SK-N-SH treated with all-trans-retinoic acid at 6 μM for 48 hours (cell line): ENCODE data around the gene RNF144A.

Experiments used
- ATAC-seq: fragments of 200-7000 bp; cut with Tn5 transposase; 3 replicates; pipeline ENCODE4 v1.9.1; 2020; ENCODE audit warnings: mild to moderate bottlenecking, moderate library complexity
- CSDC2 ChIP-seq: fragments of 250-450 bp; sonication (Bioruptor Pico); IDR thresholded peaks from 2 replicates; pipeline ENCODE4 v1.5.0; 2020; ENCODE audit warnings: mild to moderate bottlenecking, moderate library complexity
- ESRRG ChIP-seq: fragments of 250-450 bp; sonication (Bioruptor Pico); IDR thresholded peaks from 2 replicates; pipeline ENCODE4 v1.6.1; 2021; ENCODE audit warnings: mild to moderate bottlenecking
- GLIS3 ChIP-seq: fragments of 250-450 bp; sonication (Bioruptor Pico); IDR thresholded peaks from 2 replicates; pipeline ENCODE4 v1.5.0; 2020; ENCODE audit warnings: mild to moderate bottlenecking, moderate library complexity
- ISL1 ChIP-seq: fragments of 250-450 bp; sonication (Bioruptor Pico); IDR thresholded peaks from 2 replicates; pipeline ENCODE4 v2.1.2; 2022; ENCODE audit warnings: mild to moderate bottlenecking, moderate library complexity
- PPARA ChIP-seq: fragments of 250-450 bp; sonication (Bioruptor Pico); IDR thresholded peaks from 2 replicates; pipeline ENCODE4 v1.5.0; 2020; ENCODE audit warnings: mild to moderate bottlenecking, borderline replicate concordance
- SNAI2 ChIP-seq: fragments of 250-450 bp; sonication (Bioruptor Pico); IDR thresholded peaks from 2 replicates; pipeline ENCODE4 v1.5.0; 2020; ENCODE audit warnings: mild to moderate bottlenecking, moderate library complexity
- TCF4 ChIP-seq: fragments of 250-450 bp; sonication (Bioruptor Pico); IDR thresholded peaks from 2 replicates; pipeline ENCODE4 v1.8.0; 2021; ENCODE audit warnings: mild to moderate bottlenecking, moderate library complexity, borderline replicate concordance
- TOX ChIP-seq: fragments of 250-450 bp; sonication (Bioruptor Pico); IDR thresholded peaks from 2 replicates; pipeline ENCODE4 v1.8.0; 2021; ENCODE audit warnings: mild to moderate bottlenecking, moderate library complexity, borderline replicate concordance
- ZC3H10 ChIP-seq: fragments of 250-450 bp; sonication (Bioruptor Pico); IDR thresholded peaks from 2 replicates; pipeline ENCODE4 v1.5.1; 2021; ENCODE audit warnings: mild to moderate bottlenecking, moderate library complexity
- ZFP3 ChIP-seq: fragments of 250-450 bp; sonication (Bioruptor Pico); IDR thresholded peaks from 2 replicates; pipeline ENCODE4 v1.5.0; 2020; ENCODE audit warnings: mild to moderate bottlenecking, moderate library complexity
- ZFP30 ChIP-seq: fragments of 450-650 bp; formaldehyde crosslinking; IDR thresholded peaks from 2 replicates; pipeline ENCODE4 v1.5.0; 2022; ENCODE audit warnings: mild to moderate bottlenecking, moderate library complexity
- ZNF565 ChIP-seq: fragments of 450-650 bp; formaldehyde crosslinking; conservative IDR thresholded peaks from 2 replicates; pipeline ENCODE4 v1.5.0; 2020; ENCODE audit warnings: low read depth, mild to moderate bottlenecking, moderate library complexity
- ZNF70 ChIP-seq: fragments of 450-650 bp; formaldehyde crosslinking; IDR thresholded peaks from 2 replicates; pipeline ENCODE4 v1.5.0; 2020; ENCODE audit warnings: mild to moderate bottlenecking, moderate library complexity
- ZNF8 ChIP-seq: fragments of 450-650 bp; formaldehyde crosslinking; IDR thresholded peaks from 2 replicates; pipeline ENCODE4 v1.5.0; 2020; ENCODE audit warnings: mild to moderate bottlenecking, moderate library complexity
- TF ChIP-seq, protein P1 (sequence below): fragments of 250-450 bp; sonication (Bioruptor Pico); IDR thresholded peaks from 2 replicates; pipeline ENCODE4 v1.8.0; 2020; ENCODE audit warnings: mild to moderate bottlenecking, moderate library complexity, borderline replicate concordance
- TF ChIP-seq, protein P2 (sequence below): fragments of 250-450 bp; sonication (Bioruptor Pico); IDR thresholded peaks from 2 replicates; pipeline ENCODE4 v1.5.1; 2020; ENCODE audit warnings: low read depth, mild to moderate bottlenecking, moderate library complexity
- TF ChIP-seq, protein P3 (sequence below): fragments of 250-450 bp; sonication (Bioruptor Pico); IDR thresholded peaks from 2 replicates; pipeline ENCODE4 v1.5.0; 2020; ENCODE audit warnings: mild to moderate bottlenecking, moderate library complexity
- TF ChIP-seq, protein P4 (sequence below): fragments of 250-450 bp; sonication (Bioruptor Pico); IDR thresholded peaks from 2 replicates; pipeline ENCODE4 v1.8.0; 2021; ENCODE audit warnings: low read depth, mild to moderate bottlenecking, moderate library complexity, borderline replicate concordance
- TF ChIP-seq, protein P5 (sequence below): fragments of 250-450 bp; sonication (Bioruptor Pico); IDR thresholded peaks from 2 replicates; pipeline ENCODE4 v1.5.1; 2021; ENCODE audit warnings: mild to moderate bottlenecking, moderate library complexity

The RNF144A gene

DNA sequence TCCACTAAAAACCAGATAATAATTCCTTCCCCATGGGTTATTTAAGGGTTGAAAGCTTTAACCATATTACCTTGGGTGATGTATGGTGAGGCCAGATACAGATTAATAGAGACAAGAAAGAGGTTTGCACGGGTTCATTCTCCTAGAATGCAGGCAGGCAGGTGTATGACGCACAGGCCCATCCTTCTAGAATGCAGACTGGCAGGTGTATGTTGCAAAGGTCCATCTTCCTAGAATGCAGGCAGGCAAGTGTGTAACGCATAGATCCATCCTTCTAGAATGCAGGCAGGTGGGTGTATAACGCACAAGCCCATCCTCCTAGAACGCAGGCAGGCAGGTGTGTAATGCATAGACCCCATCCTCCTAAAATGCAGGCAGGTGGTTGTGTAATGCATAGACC, 35.7 kb upstream of the RNF144A start:
- no peak for ATAC-seq
- TF ChIP-seq ZFP3 (CRISPR knock-in tag) (no peak), GLIS3 (CRISPR knock-in tag) (no peak), ZNF70 (CRISPR knock-in tag) (no peak), SNAI2 (CRISPR knock-in tag) (no peak), ZFP30 (CRISPR knock-in tag) (no peak), CSDC2 (CRISPR knock-in tag) (no peak), ZNF565 (CRISPR knock-in tag) (no peak), ZC3H10 (no peak), TCF4 (CRISPR knock-in tag) (no peak), ZNF8 (CRISPR knock-in tag) (no peak)
- TF ChIP-seq, protein P1, sequence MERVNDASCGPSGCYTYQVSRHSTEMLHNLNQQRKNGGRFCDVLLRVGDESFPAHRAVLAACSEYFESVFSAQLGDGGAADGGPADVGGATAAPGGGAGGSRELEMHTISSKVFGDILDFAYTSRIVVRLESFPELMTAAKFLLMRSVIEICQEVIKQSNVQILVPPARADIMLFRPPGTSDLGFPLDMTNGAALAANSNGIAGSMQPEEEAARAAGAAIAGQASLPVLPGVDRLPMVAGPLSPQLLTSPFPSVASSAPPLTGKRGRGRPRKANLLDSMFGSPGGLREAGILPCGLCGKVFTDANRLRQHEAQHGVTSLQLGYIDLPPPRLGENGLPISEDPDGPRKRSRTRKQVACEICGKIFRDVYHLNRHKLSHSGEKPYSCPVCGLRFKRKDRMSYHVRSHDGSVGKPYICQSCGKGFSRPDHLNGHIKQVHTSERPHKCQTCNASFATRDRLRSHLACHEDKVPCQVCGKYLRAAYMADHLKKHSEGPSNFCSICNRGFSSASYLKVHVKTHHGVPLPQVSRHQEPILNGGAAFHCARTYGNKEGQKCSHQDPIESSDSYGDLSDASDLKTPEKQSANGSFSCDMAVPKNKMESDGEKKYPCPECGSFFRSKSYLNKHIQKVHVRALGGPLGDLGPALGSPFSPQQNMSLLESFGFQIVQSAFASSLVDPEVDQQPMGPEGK (CRISPR knock-in tag): no peak
- TF ChIP-seq, protein P2, sequence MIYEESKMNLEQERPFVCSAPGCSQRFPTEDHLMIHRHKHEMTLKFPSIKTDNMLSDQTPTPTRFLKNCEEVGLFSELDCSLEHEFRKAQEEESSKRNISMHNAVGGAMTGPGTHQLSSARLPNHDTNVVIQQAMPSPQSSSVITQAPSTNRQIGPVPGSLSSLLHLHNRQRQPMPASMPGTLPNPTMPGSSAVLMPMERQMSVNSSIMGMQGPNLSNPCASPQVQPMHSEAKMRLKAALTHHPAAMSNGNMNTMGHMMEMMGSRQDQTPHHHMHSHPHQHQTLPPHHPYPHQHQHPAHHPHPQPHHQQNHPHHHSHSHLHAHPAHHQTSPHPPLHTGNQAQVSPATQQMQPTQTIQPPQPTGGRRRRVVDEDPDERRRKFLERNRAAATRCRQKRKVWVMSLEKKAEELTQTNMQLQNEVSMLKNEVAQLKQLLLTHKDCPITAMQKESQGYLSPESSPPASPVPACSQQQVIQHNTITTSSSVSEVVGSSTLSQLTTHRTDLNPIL (CRISPR knock-in tag): no peak
- TF ChIP-seq, protein P3, sequence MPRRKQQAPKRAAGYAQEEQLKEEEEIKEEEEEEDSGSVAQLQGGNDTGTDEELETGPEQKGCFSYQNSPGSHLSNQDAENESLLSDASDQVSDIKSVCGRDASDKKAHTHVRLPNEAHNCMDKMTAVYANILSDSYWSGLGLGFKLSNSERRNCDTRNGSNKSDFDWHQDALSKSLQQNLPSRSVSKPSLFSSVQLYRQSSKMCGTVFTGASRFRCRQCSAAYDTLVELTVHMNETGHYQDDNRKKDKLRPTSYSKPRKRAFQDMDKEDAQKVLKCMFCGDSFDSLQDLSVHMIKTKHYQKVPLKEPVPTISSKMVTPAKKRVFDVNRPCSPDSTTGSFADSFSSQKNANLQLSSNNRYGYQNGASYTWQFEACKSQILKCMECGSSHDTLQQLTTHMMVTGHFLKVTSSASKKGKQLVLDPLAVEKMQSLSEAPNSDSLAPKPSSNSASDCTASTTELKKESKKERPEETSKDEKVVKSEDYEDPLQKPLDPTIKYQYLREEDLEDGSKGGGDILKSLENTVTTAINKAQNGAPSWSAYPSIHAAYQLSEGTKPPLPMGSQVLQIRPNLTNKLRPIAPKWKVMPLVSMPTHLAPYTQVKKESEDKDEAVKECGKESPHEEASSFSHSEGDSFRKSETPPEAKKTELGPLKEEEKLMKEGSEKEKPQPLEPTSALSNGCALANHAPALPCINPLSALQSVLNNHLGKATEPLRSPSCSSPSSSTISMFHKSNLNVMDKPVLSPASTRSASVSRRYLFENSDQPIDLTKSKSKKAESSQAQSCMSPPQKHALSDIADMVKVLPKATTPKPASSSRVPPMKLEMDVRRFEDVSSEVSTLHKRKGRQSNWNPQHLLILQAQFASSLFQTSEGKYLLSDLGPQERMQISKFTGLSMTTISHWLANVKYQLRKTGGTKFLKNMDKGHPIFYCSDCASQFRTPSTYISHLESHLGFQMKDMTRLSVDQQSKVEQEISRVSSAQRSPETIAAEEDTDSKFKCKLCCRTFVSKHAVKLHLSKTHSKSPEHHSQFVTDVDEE (CRISPR knock-in tag): no peak
- TF ChIP-seq, protein P4, sequence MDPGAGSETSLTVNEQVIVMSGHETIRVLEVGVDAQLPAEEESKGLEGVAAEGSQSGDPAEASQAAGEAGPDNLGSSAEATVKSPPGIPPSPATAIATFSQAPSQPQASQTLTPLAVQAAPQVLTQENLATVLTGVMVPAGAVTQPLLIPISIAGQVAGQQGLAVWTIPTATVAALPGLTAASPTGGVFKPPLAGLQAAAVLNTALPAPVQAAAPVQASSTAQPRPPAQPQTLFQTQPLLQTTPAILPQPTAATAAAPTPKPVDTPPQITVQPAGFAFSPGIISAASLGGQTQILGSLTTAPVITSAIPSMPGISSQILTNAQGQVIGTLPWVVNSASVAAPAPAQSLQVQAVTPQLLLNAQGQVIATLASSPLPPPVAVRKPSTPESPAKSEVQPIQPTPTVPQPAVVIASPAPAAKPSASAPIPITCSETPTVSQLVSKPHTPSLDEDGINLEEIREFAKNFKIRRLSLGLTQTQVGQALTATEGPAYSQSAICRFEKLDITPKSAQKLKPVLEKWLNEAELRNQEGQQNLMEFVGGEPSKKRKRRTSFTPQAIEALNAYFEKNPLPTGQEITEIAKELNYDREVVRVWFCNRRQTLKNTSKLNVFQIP: no peak

DNA sequence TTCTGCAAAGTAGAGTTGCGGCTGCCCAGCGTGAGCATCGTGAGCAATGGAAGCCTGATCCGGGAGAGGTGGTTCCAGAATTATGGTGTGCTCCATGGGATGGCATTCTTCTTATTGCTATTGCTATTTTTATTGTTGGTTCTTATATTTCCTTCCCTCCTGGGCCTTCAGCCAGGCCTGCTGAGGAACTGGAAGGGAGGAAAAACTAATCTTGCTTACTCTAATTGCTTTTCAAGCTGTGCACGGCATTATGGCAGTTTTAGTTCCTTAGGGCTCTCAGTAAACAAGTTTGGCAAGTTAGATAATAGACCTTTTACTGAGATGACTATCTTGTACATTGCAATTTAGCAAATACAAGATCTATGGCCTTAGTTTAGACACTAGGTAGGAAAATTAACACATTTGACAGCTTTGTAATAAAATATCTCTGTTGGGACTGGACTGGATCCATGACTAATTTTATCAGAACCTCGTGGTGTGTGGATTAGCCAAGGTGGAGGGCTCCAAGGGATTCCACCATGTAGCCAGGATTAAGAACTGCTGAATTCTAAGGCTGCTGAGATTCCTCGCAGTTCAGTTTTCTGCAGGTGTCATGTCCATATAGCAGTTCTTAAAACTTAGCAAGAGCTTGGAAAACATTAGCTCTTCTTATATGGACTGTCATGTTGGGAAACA, 33.6 kb upstream of the RNF144A start:
- TF ChIP-seq GLIS3 (CRISPR knock-in tag): no peak
- ATAC-seq: no peak

DNA sequence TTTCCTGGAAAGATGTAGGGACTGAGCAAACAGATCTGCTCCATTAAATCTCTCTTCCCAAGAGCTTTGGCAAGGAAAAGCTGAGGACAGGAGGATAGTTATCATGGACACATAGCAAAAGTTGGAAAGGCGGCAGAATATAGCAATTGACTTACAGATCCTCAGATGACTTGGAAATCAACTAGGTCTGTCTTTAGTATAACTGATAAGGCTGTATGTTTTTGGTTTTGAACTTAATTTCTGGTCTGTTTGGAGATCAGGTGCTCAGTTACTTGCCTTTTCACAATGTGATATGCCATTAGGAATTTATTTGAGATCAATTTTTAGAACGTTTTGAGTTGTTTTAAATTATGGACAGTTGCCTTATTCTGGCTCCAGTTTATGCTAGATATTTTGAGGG, 31.7 kb upstream of the RNF144A start:
- no peak for ATAC-seq
- TF ChIP-seq, protein P4: no peak
- TF ChIP-seq ISL1: no peak
- no peak for TF ChIP-seq ZNF565 (CRISPR knock-in tag)
- no peak for TF ChIP-seq TCF4 (CRISPR knock-in tag)
- TF ChIP-seq TOX (CRISPR knock-in tag): no peak
- no peak for TF ChIP-seq ESRRG (CRISPR knock-in tag)
- no peak for TF ChIP-seq PPARA (CRISPR knock-in tag)
- TF ChIP-seq, protein P5, sequence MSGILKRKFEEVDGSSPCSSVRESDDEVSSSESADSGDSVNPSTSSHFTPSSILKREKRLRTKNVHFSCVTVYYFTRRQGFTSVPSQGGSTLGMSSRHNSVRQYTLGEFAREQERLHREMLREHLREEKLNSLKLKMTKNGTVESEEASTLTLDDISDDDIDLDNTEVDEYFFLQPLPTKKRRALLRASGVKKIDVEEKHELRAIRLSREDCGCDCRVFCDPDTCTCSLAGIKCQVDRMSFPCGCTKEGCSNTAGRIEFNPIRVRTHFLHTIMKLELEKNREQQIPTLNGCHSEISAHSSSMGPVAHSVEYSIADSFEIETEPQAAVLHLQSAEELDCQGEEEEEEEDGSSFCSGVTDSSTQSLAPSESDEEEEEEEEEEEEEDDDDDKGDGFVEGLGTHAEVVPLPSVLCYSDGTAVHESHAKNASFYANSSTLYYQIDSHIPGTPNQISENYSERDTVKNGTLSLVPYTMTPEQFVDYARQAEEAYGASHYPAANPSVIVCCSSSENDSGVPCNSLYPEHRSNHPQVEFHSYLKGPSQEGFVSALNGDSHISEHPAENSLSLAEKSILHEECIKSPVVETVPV: no peak
- TF ChIP-seq, protein P2 (CRISPR knock-in tag): no peak
- TF ChIP-seq, all 23 proteins: peak for 0
